H1 (cell line): Measurements from ENCODE around the gene ZBTB7A. TPM values are rescaled to one million over a fixed set of nuclear protein-coding genes. Genes with fewer than 3 reads are reported as not detected.

Experiments used
- BRCA1 ChIP-seq: IDR thresholded peaks from 2 replicates; pipeline ENCODE4 v1.6.1; 2012; ENCODE audit warnings: low read depth, low read length, improper control_type of control experiment
- KDM1A ChIP-seq: fragments of 200-600, 300-600 bp; sonication (generic); IDR thresholded peaks from 2 replicates; pipeline ENCODE4 v1.7.1; 2016; ENCODE audit warnings: mild to moderate bottlenecking, low read length, borderline replicate concordance
- POLR2AphosphoS5 ChIP-seq: IDR thresholded peaks from 2 replicates; pipeline ENCODE4 v1.6.1; 2011; ENCODE audit warnings: low read depth, low read length
- RBBP5 ChIP-seq: IDR thresholded peaks from 2 replicates; pipeline ENCODE4 v1.7.1; 2012; ENCODE audit warnings: low read depth, mild to moderate bottlenecking, inconsistent platforms, low read length, moderate library complexity, borderline replicate concordance
- RFX5 ChIP-seq: IDR thresholded peaks from 2 replicates; pipeline ENCODE4 v1.6.1; 2011; ENCODE audit warnings: low read depth, low read length, improper control_type of control experiment, borderline replicate concordance
- RXRA ChIP-seq: IDR thresholded peaks from 2 replicates; pipeline ENCODE4 v1.6.1; 2011; ENCODE audit warnings: low read depth, mild to moderate bottlenecking, low read length, moderate library complexity; ENCODE audit not compliant: insufficient read depth
- polyA plus RNA-seq, 7 experiments: library from polyadenylated mRNA; depleted of rRNA in 3 of 7; stranded (reverse) in 5 of 7; unstranded in 2 of 7; fragments of >200 nt in 5 of 7; fragments of 200-250 nt in 2 of 7; gene quantifications; 1 replicate in 5 of 7; 2 replicates in 1 of 7; 4 replicates in 1 of 7; pipeline versions ENCODE4 v1.2.1 to v1.2.3, GENCODE V29; 2011 to 2013; ENCODE audit warnings: missing spikeins in 2 of 7, mixed read lengths in 2 of 7
- total RNA-seq: library from RNA; stranded (reverse); fragmentation: NEBNext Ultra II Directional; extraction: Animal tissue kit (Norgen Biotek cat#: 25700); gene quantifications from 2 replicates; pipeline ENCODE4 v1.2.1, GENCODE V29; 2021
- TF ChIP-seq, protein P1 (sequence below): fragments of 300-600 bp; sonication (generic); IDR thresholded peaks from 2 replicates; pipeline ENCODE4 v1.7.1; 2012; ENCODE audit warnings: low read length, moderate library complexity, mild to moderate bottlenecking, inconsistent platforms; ENCODE audit not compliant: insufficient replicate concordance

ZBTB7A gene
- total and polyA plus RNA-seq, 2 of the 8 experiments (the other 6 are each of a cell fraction or from before 2014, with no cell fraction given): 5.6 to 17.8 TPM

DNA sequence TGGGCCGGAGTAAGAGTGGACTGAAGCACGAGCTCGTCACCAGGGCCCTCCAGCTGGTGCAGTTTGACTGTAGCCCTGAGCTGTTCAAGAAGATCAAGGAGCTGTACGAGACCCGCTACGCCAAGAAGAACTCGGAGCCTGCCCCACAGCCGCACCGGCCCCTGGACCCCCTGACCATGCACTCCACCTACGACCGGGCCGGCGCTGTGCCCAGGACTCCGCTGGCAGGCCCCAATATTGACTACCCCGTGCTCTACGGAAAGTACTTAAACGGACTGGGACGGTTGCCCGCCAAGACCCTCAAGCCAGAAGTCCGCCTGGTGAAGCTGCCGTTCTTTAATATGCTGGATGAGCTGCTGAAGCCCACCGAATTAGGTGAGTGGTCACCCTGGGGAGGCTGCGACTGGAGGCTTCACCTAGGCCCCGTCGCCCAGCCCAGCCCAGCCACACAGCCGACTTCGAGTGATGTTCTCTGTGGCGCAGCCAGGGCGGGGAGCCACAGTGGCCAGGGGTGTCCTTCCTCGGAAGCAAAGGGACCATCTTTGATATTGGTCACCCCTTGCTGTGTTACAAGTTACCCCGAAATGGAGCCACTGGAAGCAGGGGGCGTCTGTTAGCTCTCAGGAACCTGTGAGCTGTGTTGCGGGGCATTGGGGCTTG is 53.6 kb downstream of the ZBTB7A start (continued):
- TF ChIP-seq, protein P1, sequence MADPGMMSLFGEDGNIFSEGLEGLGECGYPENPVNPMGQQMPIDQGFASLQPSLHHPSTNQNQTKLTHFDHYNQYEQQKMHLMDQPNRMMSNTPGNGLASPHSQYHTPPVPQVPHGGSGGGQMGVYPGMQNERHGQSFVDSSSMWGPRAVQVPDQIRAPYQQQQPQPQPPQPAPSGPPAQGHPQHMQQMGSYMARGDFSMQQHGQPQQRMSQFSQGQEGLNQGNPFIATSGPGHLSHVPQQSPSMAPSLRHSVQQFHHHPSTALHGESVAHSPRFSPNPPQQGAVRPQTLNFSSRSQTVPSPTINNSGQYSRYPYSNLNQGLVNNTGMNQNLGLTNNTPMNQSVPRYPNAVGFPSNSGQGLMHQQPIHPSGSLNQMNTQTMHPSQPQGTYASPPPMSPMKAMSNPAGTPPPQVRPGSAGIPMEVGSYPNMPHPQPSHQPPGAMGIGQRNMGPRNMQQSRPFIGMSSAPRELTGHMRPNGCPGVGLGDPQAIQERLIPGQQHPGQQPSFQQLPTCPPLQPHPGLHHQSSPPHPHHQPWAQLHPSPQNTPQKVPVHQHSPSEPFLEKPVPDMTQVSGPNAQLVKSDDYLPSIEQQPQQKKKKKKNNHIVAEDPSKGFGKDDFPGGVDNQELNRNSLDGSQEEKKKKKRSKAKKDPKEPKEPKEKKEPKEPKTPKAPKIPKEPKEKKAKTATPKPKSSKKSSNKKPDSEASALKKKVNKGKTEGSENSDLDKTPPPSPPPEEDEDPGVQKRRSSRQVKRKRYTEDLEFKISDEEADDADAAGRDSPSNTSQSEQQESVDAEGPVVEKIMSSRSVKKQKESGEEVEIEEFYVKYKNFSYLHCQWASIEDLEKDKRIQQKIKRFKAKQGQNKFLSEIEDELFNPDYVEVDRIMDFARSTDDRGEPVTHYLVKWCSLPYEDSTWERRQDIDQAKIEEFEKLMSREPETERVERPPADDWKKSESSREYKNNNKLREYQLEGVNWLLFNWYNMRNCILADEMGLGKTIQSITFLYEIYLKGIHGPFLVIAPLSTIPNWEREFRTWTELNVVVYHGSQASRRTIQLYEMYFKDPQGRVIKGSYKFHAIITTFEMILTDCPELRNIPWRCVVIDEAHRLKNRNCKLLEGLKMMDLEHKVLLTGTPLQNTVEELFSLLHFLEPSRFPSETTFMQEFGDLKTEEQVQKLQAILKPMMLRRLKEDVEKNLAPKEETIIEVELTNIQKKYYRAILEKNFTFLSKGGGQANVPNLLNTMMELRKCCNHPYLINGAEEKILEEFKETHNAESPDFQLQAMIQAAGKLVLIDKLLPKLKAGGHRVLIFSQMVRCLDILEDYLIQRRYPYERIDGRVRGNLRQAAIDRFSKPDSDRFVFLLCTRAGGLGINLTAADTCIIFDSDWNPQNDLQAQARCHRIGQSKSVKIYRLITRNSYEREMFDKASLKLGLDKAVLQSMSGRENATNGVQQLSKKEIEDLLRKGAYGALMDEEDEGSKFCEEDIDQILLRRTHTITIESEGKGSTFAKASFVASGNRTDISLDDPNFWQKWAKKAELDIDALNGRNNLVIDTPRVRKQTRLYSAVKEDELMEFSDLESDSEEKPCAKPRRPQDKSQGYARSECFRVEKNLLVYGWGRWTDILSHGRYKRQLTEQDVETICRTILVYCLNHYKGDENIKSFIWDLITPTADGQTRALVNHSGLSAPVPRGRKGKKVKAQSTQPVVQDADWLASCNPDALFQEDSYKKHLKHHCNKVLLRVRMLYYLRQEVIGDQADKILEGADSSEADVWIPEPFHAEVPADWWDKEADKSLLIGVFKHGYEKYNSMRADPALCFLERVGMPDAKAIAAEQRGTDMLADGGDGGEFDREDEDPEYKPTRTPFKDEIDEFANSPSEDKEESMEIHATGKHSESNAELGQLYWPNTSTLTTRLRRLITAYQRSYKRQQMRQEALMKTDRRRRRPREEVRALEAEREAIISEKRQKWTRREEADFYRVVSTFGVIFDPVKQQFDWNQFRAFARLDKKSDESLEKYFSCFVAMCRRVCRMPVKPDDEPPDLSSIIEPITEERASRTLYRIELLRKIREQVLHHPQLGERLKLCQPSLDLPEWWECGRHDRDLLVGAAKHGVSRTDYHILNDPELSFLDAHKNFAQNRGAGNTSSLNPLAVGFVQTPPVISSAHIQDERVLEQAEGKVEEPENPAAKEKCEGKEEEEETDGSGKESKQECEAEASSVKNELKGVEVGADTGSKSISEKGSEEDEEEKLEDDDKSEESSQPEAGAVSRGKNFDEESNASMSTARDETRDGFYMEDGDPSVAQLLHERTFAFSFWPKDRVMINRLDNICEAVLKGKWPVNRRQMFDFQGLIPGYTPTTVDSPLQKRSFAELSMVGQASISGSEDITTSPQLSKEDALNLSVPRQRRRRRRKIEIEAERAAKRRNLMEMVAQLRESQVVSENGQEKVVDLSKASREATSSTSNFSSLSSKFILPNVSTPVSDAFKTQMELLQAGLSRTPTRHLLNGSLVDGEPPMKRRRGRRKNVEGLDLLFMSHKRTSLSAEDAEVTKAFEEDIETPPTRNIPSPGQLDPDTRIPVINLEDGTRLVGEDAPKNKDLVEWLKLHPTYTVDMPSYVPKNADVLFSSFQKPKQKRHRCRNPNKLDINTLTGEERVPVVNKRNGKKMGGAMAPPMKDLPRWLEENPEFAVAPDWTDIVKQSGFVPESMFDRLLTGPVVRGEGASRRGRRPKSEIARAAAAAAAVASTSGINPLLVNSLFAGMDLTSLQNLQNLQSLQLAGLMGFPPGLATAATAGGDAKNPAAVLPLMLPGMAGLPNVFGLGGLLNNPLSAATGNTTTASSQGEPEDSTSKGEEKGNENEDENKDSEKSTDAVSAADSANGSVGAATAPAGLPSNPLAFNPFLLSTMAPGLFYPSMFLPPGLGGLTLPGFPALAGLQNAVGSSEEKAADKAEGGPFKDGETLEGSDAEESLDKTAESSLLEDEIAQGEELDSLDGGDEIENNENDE: no peak
- no peak for TF ChIP-seq RBBP5
- TF ChIP-seq RXRA: no peak
- TF ChIP-seq RFX5: no peak
- no peak for TF ChIP-seq KDM1A
- TF ChIP-seq POLR2AphosphoS5: no peak
- no peak for TF ChIP-seq BRCA1
